Measurements from ENCODE around the gene BICRAL. TPM values are rescaled to one million over a fixed set of nuclear protein-coding genes. Genes with fewer than 3 reads are reported as not detected.

Gene BICRAL
- total RNA-seq, 1 donor from 2014 or later, result 21.0 TPM

- ATAC-seq (no peak), DNase-seq (no peak)
- Histone ChIP-seq H3K9me3 (no peaks in the 10 kb centered on the region), H3K4me3 (no peak overlapping the region), H3K4me1 (no peaks in the 10 kb centered on the region), H3K36me3 (peaks cover 1% of the 10 kb centered on the region), H3K27ac (no peak overlapping the region), H3K27me3 (no peaks in the 10 kb centered on the region)
- intact Hi-C loops (cut with DNase I), result no loop called here
- TF ChIP-seq, protein P1, sequence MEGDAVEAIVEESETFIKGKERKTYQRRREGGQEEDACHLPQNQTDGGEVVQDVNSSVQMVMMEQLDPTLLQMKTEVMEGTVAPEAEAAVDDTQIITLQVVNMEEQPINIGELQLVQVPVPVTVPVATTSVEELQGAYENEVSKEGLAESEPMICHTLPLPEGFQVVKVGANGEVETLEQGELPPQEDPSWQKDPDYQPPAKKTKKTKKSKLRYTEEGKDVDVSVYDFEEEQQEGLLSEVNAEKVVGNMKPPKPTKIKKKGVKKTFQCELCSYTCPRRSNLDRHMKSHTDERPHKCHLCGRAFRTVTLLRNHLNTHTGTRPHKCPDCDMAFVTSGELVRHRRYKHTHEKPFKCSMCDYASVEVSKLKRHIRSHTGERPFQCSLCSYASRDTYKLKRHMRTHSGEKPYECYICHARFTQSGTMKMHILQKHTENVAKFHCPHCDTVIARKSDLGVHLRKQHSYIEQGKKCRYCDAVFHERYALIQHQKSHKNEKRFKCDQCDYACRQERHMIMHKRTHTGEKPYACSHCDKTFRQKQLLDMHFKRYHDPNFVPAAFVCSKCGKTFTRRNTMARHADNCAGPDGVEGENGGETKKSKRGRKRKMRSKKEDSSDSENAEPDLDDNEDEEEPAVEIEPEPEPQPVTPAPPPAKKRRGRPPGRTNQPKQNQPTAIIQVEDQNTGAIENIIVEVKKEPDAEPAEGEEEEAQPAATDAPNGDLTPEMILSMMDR (IDR thresholded peaks at IDR 0.05), result no peak
Observed at GRCh38 chr6:42846505-42846904, 64.7 kb downstream of the BICRAL start.

DNA sequence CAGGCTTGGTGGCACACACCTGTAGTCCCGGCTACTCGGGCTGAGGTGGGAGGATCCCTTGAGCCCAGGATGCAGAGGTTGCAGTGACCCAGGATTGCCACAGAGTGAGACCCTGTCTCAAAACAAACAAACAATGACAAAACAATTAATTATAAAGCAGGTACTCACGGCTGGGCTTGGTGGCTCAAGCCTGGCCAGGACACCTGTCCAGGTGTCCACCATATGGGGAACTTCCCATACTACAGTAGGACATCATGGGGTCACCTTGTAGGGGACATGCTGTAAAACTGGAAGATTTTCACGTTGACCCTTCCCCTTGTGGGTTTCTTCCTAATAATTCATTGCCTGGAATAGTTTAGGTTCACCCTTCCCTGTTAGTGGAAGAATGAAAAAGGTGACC is 66.8 kb downstream of the BICRAL start:
- Histone ChIP-seq H3K9me3 (no peaks in the 10 kb centered on the region), H3K27me3 (no peaks in the 10 kb centered on the region), H3K27ac (no peak overlapping the region), H3K4me3 (no peak overlapping the region), H3K4me1 (no peaks in the 10 kb centered on the region), H3K36me3 (peaks cover 23% of the 10 kb centered on the region)
- ATAC-seq, result no peak
- TF ChIP-seq, protein P1 (IDR thresholded peaks at IDR 0.05), result no peak
- no peak for DNase-seq
- intact Hi-C loops (cut with DNase I), result no loop called here

- intact Hi-C loops (cut with DNase I), result no loop called here
- Histone ChIP-seq H3K36me3 (peaks cover 52% of the 10 kb centered on the region), H3K4me1 (no peaks in the 10 kb centered on the region), H3K4me3 (no peak overlapping the region), H3K27me3 (no peaks in the 10 kb centered on the region), H3K9me3 (no peaks in the 10 kb centered on the region), H3K27ac (no peak overlapping the region)
- TF ChIP-seq, protein P1 (IDR thresholded peaks at IDR 0.05), result no peak
- DNase-seq (no peak), ATAC-seq (no peak)
Observed at GRCh38 chr6:42851599-42851998, 69.7 kb downstream of the BICRAL start.

- ATAC-seq (no peak), DNase-seq (no peak)
- no peaks in the 10 kb centered on the region for H3K4me1 ChIP-seq
- intact Hi-C loops (cut with DNase I), result no loop called here
- TF ChIP-seq, protein P1 (IDR thresholded peaks at IDR 0.05), result no peak
- H3K27me3 ChIP-seq, result no peaks in the 10 kb centered on the region
- no peak overlapping the region for H3K27ac ChIP-seq
- no peaks in the 10 kb centered on the region for H3K9me3 ChIP-seq
- no peak overlapping the region for H3K4me3 ChIP-seq
- peaks cover 100% of the 10 kb centered on the region for H3K36me3 ChIP-seq
Observed at GRCh38 chr6:42860036-42860435, 78.2 kb downstream of the BICRAL start.

- peaks cover 100% of the 10 kb centered on the region for H3K36me3 ChIP-seq
Observed at GRCh38 chr6:42860481-42860880, 78.6 kb downstream of the BICRAL start.

More at GRCh38 chr6:42860481-42860880, 78.6 kb downstream of the BICRAL start:
- Histone ChIP-seq H3K9me3 (no peaks in the 10 kb centered on the region), H3K27me3 (no peaks in the 10 kb centered on the region), H3K27ac (no peak overlapping the region), H3K4me1 (no peaks in the 10 kb centered on the region), H3K4me3 (no peak overlapping the region)
- TF ChIP-seq, protein P1 (IDR thresholded peaks at IDR 0.05), result no peak
- DNase-seq (no peak), ATAC-seq (no peak)
- intact Hi-C loops (cut with DNase I), result no loop called here
